T-cell (primary cell): ENCODE measurements around the gene TBL2. TPM values are rescaled to one million over a fixed set of nuclear protein-coding genes. Genes with fewer than 3 reads are reported as not detected.
"Not testable (repeated sequence)": the region's sequence is repeated elsewhere in the genome, so short reads cannot be mapped to it uniquely, and the experiment has no call there.

Experiments used
- ATAC-seq, 4 experiments: fragments of 200-7000 bp in 3 of 4; fragments of 150-1000 bp in 1 of 4; cut with Tn5 transposase; replicated peaks in 1 of 4; 1 replicate in 3 of 4; 2 replicates in 1 of 4; pipeline ENCODE4 v1.10.0; 2021; ENCODE audit warnings: moderate library complexity in 3 of 4, mild to moderate bottlenecking in 2 of 4, moderate number of reproducible peaks in 1 of 4
- CTCF ChIA-PET, 2 donors: fragments of 300-600 bp; sonication (Branson Sonifier 250); formaldehyde crosslinking; loops; one replicate each; lab custom pipeline; 2022; ENCODE audit warnings: antibody characterized with exemption in 2 of 2; lab: Charles Lee
- POLR2A ChIA-PET, 2 donors: fragments of 300-600 bp; sonication (Branson Sonifier 250); formaldehyde crosslinking; loops; one replicate each; lab custom pipeline; 2022; ENCODE audit warnings: antibody characterized with exemption in 2 of 2; lab: Charles Lee
- DNase-seq, 35 experiments: peaks; one replicate each; pipeline versions ENCODE4 v3.0.0 to v3.0.0-alpha.2; 2013 to 2023
- H3K27ac ChIP-seq: one replicate; pipeline ENCODE4 v1.5.1; 2013; ENCODE audit warnings: low read length
- H3K27me3 ChIP-seq, 2 experiments: replicated peaks in 1 of 2; 1 replicate in 1 of 2; 2 replicates in 1 of 2; pipeline versions ENCODE4 v1.6.1 to v1.7.0; 2013; ENCODE audit warnings: low read length in 1 of 2, mixed read lengths in 1 of 2; ENCODE audit not compliant: control insufficient read depth in 2 of 2, insufficient read depth in 2 of 2; ENCODE audit errors: extremely low read depth in 1 of 2
- H3K36me3 ChIP-seq, 2 donors: 1 replicate in 1 of 2; 2 replicates in 1 of 2; pipeline versions ENCODE4 v1.6.1 to v1.7.0; 2013; ENCODE audit warnings: low read length in 1 of 2; ENCODE audit not compliant: control insufficient read depth in 2 of 2, insufficient read depth in 1 of 2; ENCODE audit errors: extremely low read depth in 1 of 2
- H3K4me1 ChIP-seq, 2 experiments: 1 replicate in 1 of 2; 2 replicates in 1 of 2; pipeline versions ENCODE4 v1.6.1 to v1.7.0; 2013; ENCODE audit warnings: low read length in 2 of 2, mixed read lengths in 1 of 2; ENCODE audit not compliant: insufficient read depth in 2 of 2, control insufficient read depth in 1 of 2; ENCODE audit errors: extremely low read depth in 1 of 2
- H3K4me3 ChIP-seq, 2 donors: 1 replicate in 1 of 2; 2 replicates in 1 of 2; pipeline versions ENCODE4 v1.5.1 to v1.7.0; 2013; ENCODE audit warnings: mild to moderate bottlenecking in 2 of 2, low read length in 1 of 2, moderate library complexity in 1 of 2; ENCODE audit not compliant: control insufficient read depth in 1 of 2; ENCODE audit errors: extremely low read depth in 1 of 2
- H3K9me3 ChIP-seq: 2 replicates; pipeline ENCODE4 v1.7.0; 2013
- H3K27ac Mint-ChIP-seq, 2 donors: one replicate each; pipeline ENCODE4 v1.8.0; 2020 to 2021; ENCODE audit warnings: mild to moderate bottlenecking in 2 of 2, mixed read lengths in 2 of 2
- H3K27me3 Mint-ChIP-seq, 2 donors: one replicate each; pipeline ENCODE4 v1.8.0; 2021 to 2022; ENCODE audit warnings: mixed read lengths in 2 of 2
- H3K36me3 Mint-ChIP-seq: one replicate; pipeline ENCODE4 v1.8.0; 2021; ENCODE audit warnings: mixed read lengths
- H3K4me1 Mint-ChIP-seq, 3 donors: one replicate each; pipeline ENCODE4 v1.8.0; 2020 to 2022; ENCODE audit warnings: mixed read lengths in 3 of 3, mild to moderate bottlenecking in 1 of 3
- H3K4me3 Mint-ChIP-seq, 3 donors: one replicate each; pipeline ENCODE4 v1.8.0; 2020 to 2022; ENCODE audit warnings: mild to moderate bottlenecking in 3 of 3, mixed read lengths in 3 of 3, moderate library complexity in 3 of 3
- H3K9me3 Mint-ChIP-seq, 3 donors: one replicate each; pipeline ENCODE4 v1.8.0; 2020 to 2022; ENCODE audit warnings: mixed read lengths in 3 of 3
- WGBS: methylation state at CpG from one replicate; pipeline ENCODE4 v1.1.5; 2013; ENCODE audit warnings: missing lambda C conversion rate; ENCODE audit not compliant: insufficient coverage; 5-methylcytosine and 5-hydroxymethylcytosine counted together
- total RNA-seq, 35 experiments: library from RNA in 6 of 35; stranded (reverse) in 6 of 35; fragments of 120-200 nt in 1 of 35; gene quantifications; one replicate each; pipeline versions ENCODE4 v1.2.1 to v1.2.4 and lab custom pipeline; 2013 to 2026

Gene TBL2
- total RNA-seq, 5 donors from 2014 or later (not counting 1 experiment from before 2014, with no cell fraction given): 14.8 to 38.5 (median 31.6) TPM

DNA sequence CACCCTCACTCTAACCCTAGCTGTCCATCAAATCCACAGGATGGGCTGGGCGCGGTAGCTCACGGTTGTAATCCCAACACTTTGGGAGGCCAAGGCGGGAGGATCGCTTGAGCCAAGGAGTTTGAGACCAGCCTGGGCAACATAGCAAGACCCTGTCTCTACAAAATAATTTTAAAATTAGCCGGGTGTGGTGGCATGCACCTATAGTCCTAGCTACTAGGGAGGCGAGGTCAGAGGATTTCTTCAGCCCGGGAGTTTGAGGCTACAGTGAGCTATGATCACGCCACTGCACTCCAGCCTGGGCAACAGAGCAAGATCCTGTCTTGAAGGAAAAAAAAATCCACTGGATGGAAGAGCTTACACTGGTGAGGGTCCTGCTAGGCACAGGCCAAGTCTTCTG lies 39.1 kb upstream of the TBL2 start:
- peaks cover 4 to 55% of the 10 kb centered on the region in 2 experiments for H3K27me3 ChIP-seq
- DNase-seq, H3K9me3 Mint-ChIP-seq, H3K4me1 Mint-ChIP-seq, ATAC-seq, H3K9me3 ChIP-seq, H3K36me3 Mint-ChIP-seq, H3K27ac Mint-ChIP-seq, H3K27ac ChIP-seq, H3K4me3 ChIP-seq, H3K36me3 ChIP-seq, H3K4me3 Mint-ChIP-seq, H3K4me1 ChIP-seq: not testable (repeated sequence)
- POLR2A ChIA-PET: interaction anchor here in 1 of 2 donors (0.6 kb wide), 1 partner anchor 247 kb away, joined by 6 read pairs; no protein-coding TSS in a partner anchor
- WGBS: 88% methylated on average over 6 of the region's 9 CpGs
- H3K27me3 Mint-ChIP-seq: peaks cover 24 to 52% of the 10 kb centered on the region in 2 donors
- CTCF ChIA-PET: interaction anchor here (0.8 to 1.0 kb wide), 2 partner anchors 11 to 23 kb away, joined by 3 to 7 read pairs; no protein-coding TSS in a partner anchor

DNA sequence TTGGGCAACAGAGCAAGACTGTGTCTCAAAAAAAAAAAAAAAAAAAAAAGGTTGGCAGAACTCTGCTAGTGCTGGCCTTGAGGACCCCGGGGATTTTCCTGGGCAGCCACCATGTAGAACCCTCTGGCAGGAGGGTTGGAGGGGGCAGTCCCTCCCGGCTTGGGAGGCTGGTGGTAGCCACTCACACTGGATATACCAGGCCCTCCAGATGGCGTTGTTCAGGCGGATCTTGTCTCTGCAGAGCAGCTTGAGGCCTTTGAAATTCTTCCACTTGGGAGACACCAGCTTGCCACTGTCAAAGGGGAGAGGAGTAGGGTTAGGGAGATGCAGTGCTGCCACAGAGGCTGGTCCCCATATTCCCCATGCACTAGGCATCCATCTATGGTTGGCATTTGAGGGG lies 37.5 kb upstream of the TBL2 start:
- Histone ChIP-seq H3K27me3 (peaks cover 4 to 61% of the 10 kb centered on the region in 2 experiments), H3K4me3 (no peak overlapping the region), H3K36me3 (no peaks in the 10 kb centered on the region), H3K4me1 (no peaks in the 10 kb centered on the region), H3K27ac (no peak overlapping the region), H3K9me3 (no peaks in the 10 kb centered on the region)
- ATAC-seq (no peak), DNase-seq (no peak)
- Mint-ChIP-seq H3K4me1 (no peaks in the 10 kb centered on the region), H3K27me3 (peaks cover 20 to 46% of the 10 kb centered on the region in 2 donors), H3K27ac (no peak overlapping the region), H3K9me3 (no peaks in the 10 kb centered on the region), H3K4me3 (no peak overlapping the region), H3K36me3 (no peaks in the 10 kb centered on the region)
- WGBS: 47% methylated on average over 3 of the region's 4 CpGs
- ChIA-PET CTCF (interaction anchor here in 1 of 2 donors (0.6 kb wide), 1 partner anchor 9 kb away, joined by 3 read pairs; no protein-coding TSS in a partner anchor), POLR2A (no interaction called here)

DNA sequence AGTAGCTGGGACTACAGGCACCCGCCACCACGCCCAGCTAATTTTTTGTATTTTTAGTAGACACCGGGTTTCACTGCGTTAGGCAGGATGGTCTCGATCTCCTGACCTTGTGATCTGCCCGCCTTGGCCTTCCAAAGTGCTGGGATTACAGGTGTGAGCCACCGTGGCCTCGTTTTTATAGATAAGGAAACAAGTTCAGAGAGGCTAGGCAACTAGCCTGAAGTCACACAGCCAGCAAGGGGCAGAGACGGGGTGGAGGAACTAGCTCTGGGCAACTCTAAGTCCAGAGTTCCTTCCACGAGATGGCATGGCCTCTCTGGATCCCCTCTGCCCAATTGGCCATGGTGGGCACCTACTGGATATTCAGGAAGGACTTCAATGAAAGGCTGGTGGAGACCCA lies 36.6 kb upstream of the TBL2 start:
- WGBS: 84% methylated on average over 10 of the region's 10 CpGs
- H3K27me3 Mint-ChIP-seq: peaks cover 25 to 52% of the 10 kb centered on the region in 2 donors
- H3K36me3 Mint-ChIP-seq, H3K27ac ChIP-seq, H3K4me1 Mint-ChIP-seq, H3K4me1 ChIP-seq, H3K9me3 Mint-ChIP-seq, H3K4me3 Mint-ChIP-seq, POLR2A ChIA-PET, ATAC-seq, H3K9me3 ChIP-seq, H3K4me3 ChIP-seq, H3K36me3 ChIP-seq, DNase-seq, H3K27ac Mint-ChIP-seq: not testable (repeated sequence)
- CTCF ChIA-PET: interaction anchor here in 1 of 2 donors (0.7 kb wide), 1 partner anchor 31 kb away, joined by 4 read pairs; no protein-coding TSS in a partner anchor
- peaks cover 4 to 66% of the 10 kb centered on the region in 2 experiments for H3K27me3 ChIP-seq

DNA sequence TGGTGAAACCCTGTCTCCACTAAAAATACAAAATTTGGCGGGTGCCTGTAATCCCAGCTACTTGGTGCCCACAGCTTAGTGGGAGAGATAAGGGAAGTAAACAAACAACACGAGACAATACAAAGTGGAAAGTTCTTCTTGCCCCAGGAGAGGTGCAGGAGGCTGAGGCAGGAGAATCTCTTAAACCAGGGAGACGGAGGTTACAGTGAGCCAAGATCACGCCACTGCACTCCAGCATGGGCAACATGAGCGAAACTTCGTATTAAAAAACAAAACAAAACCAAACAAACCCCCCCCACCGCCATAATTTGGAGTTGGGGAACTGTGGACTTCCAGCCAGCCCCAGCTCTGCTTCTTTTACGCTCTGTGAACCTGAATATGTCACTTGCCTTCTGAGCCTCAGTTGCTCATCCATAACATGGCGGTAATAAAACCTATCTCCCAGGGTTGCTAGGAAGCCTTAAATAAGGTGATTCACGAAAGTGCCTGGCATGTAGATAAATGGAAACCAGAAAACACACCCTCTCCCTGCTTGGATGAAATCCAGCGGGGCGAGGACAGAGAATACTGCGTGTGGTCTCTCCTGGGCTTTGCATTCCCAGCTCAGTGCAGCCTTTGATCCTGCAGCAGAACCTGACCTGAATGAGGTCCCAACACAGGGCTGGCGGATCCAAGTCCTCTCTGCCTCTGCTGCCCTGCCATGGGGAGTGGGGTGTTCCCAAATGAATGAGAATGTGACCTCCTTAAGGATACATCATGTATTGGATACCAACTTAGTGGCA lies 35.8 kb upstream of the TBL2 start:
- H3K27me3 Mint-ChIP-seq: peaks cover 29 to 53% of the 10 kb centered on the region in 2 donors
- H3K4me1 ChIP-seq: no peaks in the 10 kb centered on the region
- ChIA-PET CTCF (interaction anchor here in 1 of 2 donors (0.6 to 0.7 kb wide), 2 partner anchors 32 to 115 kb away, joined by 3 to 4 read pairs; no protein-coding TSS in a partner anchor), POLR2A (no interaction called here)
- peaks cover 4 to 71% of the 10 kb centered on the region in 2 experiments for H3K27me3 ChIP-seq
- no peak overlapping the region for H3K27ac ChIP-seq
- H3K4me3 Mint-ChIP-seq: no peak overlapping the region
- H3K9me3 Mint-ChIP-seq: no peaks in the 10 kb centered on the region
- no peaks in the 10 kb centered on the region for H3K36me3 Mint-ChIP-seq
- WGBS: 85% methylated on average over 6 of the region's 14 CpGs
- ATAC-seq: no peak
- H3K27ac Mint-ChIP-seq: no peak overlapping the region
- H3K36me3 ChIP-seq: no peaks in the 10 kb centered on the region
- DNase-seq: no peak
- no peak overlapping the region for H3K4me3 ChIP-seq
- no peaks in the 10 kb centered on the region for H3K9me3 ChIP-seq
- H3K4me1 Mint-ChIP-seq: no peaks in the 10 kb centered on the region

DNA sequence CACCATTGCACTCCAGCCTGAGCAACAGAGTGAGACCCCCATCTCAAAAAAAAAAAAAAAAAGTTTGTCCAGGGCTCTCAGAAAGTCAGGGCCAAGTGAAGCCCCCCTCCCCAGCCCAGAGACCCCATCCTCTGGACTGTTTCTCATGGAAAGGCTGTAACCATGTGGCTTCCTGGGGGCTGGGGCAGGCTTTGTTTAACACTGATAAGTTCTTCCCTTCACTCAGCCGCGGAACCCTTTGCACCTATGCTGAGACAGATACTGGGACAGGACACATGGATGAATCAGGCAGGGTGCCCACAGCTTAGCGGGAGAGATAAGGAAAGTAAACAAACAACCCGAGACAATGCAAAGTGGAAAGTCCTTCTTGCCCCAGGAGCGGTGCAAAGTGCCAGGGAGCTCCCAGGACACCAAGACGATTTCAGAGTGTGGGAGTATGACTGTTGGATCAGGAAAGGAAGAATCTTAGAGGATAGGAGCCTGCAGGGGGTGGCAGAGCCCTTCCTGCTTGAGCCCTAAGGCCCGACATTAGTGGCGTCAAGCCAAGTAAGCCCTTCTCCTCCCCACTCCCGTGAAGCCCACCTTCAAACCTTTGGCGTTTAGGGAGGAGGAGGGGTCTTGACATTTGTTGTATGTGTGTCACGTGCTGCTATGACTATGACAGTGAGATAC lies 34.4 kb upstream of the TBL2 start:
- CTCF ChIA-PET: no interaction called here
- 8% methylated on average over 5 of the region's 11 CpGs for WGBS

DNA sequence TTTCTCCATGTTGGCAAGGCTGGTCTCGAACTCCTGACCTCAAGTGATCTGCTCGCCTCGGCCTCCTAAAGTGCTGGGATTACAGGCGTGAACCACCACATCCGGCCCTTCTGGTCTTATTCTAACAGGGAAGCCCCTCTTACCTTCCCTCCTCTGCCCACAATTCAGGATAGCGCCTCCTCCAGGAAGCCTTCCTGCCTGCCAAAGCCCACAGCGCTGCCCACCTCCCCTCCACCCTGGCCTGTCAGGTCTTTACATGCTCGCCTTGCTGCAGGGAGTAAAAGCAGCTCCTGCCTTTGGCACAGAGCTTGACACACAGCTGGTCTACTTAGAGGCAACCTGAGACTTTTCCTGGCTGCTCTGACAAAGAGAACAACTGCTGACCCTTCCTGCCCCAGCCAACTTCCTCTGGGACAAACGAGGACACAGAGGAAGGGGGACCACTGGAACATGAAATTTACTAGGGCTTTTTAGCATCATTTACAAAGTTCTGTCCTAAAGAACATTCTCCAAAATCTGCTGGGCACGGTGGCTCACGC lies 32.7 kb upstream of the TBL2 start:
- Histone ChIP-seq H3K27me3 (peaks cover 2 to 79% of the 10 kb centered on the region in 2 experiments), H3K4me3 (no peak overlapping the region), H3K36me3 (no peaks in the 10 kb centered on the region), H3K4me1 (peaks cover 0 to 7% of the 10 kb centered on the region in 2 experiments), H3K27ac (no peak overlapping the region), H3K9me3 (no peaks in the 10 kb centered on the region)
- Mint-ChIP-seq H3K4me1 (peaks cover 0 to 2% (median 0%) of the 10 kb centered on the region in 3 donors), H3K9me3 (no peaks in the 10 kb centered on the region), H3K27me3 (peaks cover 25 to 58% of the 10 kb centered on the region in 2 donors), H3K36me3 (no peaks in the 10 kb centered on the region), H3K27ac (no peak overlapping the region), H3K4me3 (no peak overlapping the region)
- no peak for DNase-seq
- POLR2A ChIA-PET: no interaction called here
- no peak for ATAC-seq
- WGBS: 60% methylated on average over 6 of the region's 11 CpGs
- CTCF ChIA-PET: interaction anchor here in 1 of 2 donors (0.7 kb wide), 1 partner anchor 121 kb away, joined by 3 read pairs; no protein-coding TSS in a partner anchor

More for the DNA sequence above, 34.4 kb upstream of the TBL2 start:
- H3K27ac ChIP-seq: no peak overlapping the region
- no peaks in the 10 kb centered on the region for H3K36me3 Mint-ChIP-seq
- no peak overlapping the region for H3K4me3 ChIP-seq
- H3K4me3 Mint-ChIP-seq: no peak overlapping the region
- no peaks in the 10 kb centered on the region for H3K36me3 ChIP-seq
- POLR2A ChIA-PET: no interaction called here
- H3K9me3 ChIP-seq: no peaks in the 10 kb centered on the region
- H3K27ac Mint-ChIP-seq: no peak overlapping the region
- no peaks in the 10 kb centered on the region for H3K4me1 Mint-ChIP-seq
- no peaks in the 10 kb centered on the region for H3K4me1 ChIP-seq
- peaks cover 25 to 51% of the 10 kb centered on the region in 2 donors for H3K27me3 Mint-ChIP-seq
- ATAC-seq (no peak), DNase-seq (no peak)
- H3K9me3 Mint-ChIP-seq: no peaks in the 10 kb centered on the region
- peaks cover 4 to 73% of the 10 kb centered on the region in 2 experiments for H3K27me3 ChIP-seq
